ENCODE measurements around the gene HDAC4. TPM values are rescaled to one million over a fixed set of nuclear protein-coding genes. Genes with fewer than 3 reads are reported as not detected.
A peak's percentile ranks its signal among the peaks of the same experiment; 100 is the strongest.

HDAC4 gene
- total and polyA plus RNA-seq, 3 experiments from 2014 or later: 8.3 to 28.8 (median 24.0) TPM

DNA sequence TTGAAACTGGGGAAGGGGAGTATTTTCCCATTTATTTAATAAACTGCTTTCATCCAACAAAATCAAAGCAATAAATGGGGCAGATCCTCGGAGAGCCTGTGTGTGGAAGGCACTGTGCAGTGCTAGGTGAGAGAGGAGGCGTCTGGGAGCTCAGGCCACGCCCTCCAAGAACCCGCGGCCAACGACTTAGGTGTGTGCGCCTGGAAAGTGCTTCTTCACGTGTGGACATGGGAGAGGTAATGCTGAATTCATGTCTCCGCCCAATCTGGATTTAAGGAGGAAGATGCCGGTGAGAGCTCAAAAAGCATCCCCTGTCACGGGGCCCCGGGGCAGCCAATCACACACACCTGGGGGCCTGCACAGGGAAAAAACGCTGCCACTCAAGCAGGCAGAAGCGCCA is 77.4 kb downstream of the HDAC4 start:
- DNase-seq: no peak
- Histone ChIP-seq H3K9me3 (ENCODE audit: low read length) (no peaks in the 10 kb centered on the region), H3K4me3 (ENCODE audit: low read length) (no peak overlapping the region), H3K36me3 (ENCODE audit: insufficient read depth, low read length) (no peaks in the 10 kb centered on the region), H3K27me3 (ENCODE audit: insufficient read depth, low read length, poor library complexity, severe bottlenecking) (no peaks in the 10 kb centered on the region), H3K4me1 (ENCODE audit: insufficient read depth, low read length) (peaks cover 54% of the 10 kb centered on the region), H3K27ac (ENCODE audit: low read depth, low read length) (no peak overlapping the region)
- no peaks in the 10 kb centered on the region for H3K9me3 Mint-ChIP-seq
- H3K27ac Mint-ChIP-seq: peak overlapping the region in 6 of 8 donors; percentile 43 to 97 (median 94)
- H3K4me3 Mint-ChIP-seq: no peak overlapping the region
- H3K4me1 Mint-ChIP-seq: peaks cover 62 to 82% (median 79%) of the 10 kb centered on the region in 3 donors
- H3K36me3 Mint-ChIP-seq: peaks cover 0 to 8% (median 1%) of the 10 kb centered on the region in 3 donors
- H3K27me3 Mint-ChIP-seq: peaks cover 0 to 3% of the 10 kb centered on the region in 2 donors
- POLR2A ChIA-PET: no interaction called here
- CTCF ChIA-PET: no interaction called here

DNA sequence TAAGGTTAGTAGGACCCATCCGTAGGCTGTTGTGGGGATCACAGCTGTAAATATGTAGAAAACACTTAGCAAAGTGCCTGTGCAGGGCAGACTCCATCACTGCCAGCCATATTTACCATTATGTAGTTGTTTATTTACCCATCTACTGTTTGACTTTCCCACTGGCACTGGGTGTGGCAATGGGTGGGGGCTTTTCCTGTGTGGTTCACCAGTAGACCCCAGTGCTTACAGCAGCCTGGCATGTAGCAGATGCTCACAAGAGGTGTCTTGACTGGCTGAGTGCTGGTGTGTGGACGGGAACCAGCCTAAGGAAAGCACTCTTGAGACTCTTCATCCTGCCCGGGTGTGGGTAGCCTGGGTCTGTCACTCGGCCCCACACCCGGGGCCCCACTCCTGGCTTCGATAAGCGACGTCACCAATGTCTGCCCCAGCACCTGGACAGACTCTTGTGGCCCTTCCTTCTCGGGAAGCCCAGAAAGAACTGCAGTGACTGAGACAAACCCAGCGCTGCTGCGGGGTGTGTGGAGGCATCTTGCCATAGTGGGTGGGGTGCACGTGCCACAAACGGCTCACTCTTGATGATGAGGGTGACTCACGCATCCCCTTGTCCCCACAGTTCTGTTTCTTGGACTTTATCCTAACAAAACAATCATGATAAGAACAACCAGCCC is 78.3 kb downstream of the HDAC4 start:
- peak overlapping the region in 6 of 7 donors; percentile 38 to 70 (median 52) for H3K4me3 Mint-ChIP-seq
- peaks cover 60 to 79% (median 74%) of the 10 kb centered on the region in 3 donors for H3K4me1 Mint-ChIP-seq
- peak overlapping the region; percentile 27 for H3K27ac ChIP-seq (ENCODE audit: low read depth, low read length)
- DNase-seq: peak in 2 of 5 donors; percentile 16 to 38
- H3K27me3 ChIP-seq (ENCODE audit: insufficient read depth, low read length, poor library complexity, severe bottlenecking): no peaks in the 10 kb centered on the region
- peak overlapping the region; percentile 1 for H3K4me3 ChIP-seq (ENCODE audit: low read length)
- H3K4me1 ChIP-seq (ENCODE audit: insufficient read depth, low read length): peaks cover 48% of the 10 kb centered on the region
- peak overlapping the region; percentile 88 to 97 (median 94) for H3K27ac Mint-ChIP-seq
- H3K36me3 ChIP-seq (ENCODE audit: insufficient read depth, low read length): no peaks in the 10 kb centered on the region
- peaks cover 0 to 8% (median 1%) of the 10 kb centered on the region in 3 donors for H3K36me3 Mint-ChIP-seq
- POLR2A ChIA-PET: interaction anchor here (0.9 kb wide), 1 partner anchor 10 kb away, joined by 3 read pairs; no protein-coding TSS in a partner anchor
- no peaks in the 10 kb centered on the region for H3K9me3 Mint-ChIP-seq
- H3K9me3 ChIP-seq (ENCODE audit: low read length): no peaks in the 10 kb centered on the region
- H3K27me3 Mint-ChIP-seq: peaks cover 0 to 3% of the 10 kb centered on the region in 2 donors
- CTCF ChIA-PET: interaction anchor here (1.5 kb wide), 1 partner anchor 55 kb away, joined by 3 read pairs; no protein-coding TSS in a partner anchor

DNA sequence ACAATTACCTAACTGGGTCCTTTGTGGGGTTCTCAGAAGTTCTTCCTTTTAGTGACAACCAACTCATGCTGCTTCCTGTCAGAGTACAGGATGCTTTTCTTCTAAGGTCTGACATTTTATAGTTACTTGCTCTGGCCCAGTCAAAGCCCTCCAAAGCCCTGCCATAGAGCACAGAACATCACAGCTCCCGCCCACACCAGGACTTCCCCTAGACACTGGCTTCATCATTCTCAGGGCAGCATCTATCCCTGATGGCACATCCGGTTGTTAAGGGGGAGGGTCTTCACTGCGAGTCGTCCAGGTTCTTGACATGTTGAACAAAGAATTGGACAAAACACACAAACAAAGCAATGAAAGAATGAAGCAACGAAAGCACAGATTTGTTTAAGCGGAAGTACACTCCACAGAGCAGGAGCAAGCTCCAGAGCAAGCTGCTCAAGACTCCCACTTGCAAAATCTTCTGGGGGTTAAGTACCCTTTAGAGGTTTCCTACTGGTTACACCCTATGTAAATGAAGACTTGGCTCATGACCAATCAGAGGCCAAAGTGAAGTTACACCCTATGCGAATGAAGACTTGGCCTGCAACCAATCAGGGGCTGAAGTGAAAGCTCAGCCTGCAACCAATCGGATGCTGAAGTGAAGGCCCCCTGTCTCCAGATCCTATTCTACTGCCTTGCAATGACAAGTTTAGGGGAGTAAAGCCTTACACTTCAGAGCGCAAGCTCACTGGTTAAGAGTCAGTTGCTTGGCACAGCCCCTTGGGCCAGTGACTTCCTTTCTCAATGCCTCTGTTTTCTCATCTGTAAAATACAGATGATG is 79.0 kb downstream of the HDAC4 start:
- Mint-ChIP-seq H3K9me3 (no peaks in the 10 kb centered on the region), H3K27me3 (peaks cover 0 to 3% of the 10 kb centered on the region in 2 donors), H3K4me3 (peak overlapping the region in 6 of 7 donors; percentile 38 to 73 (median 62)), H3K27ac (peak overlapping the region; percentile 88 to 97 (median 94)), H3K4me1 (peaks cover 56 to 72% (median 71%) of the 10 kb centered on the region in 3 donors), H3K36me3 (peaks cover 0 to 8% (median 1%) of the 10 kb centered on the region in 3 donors)
- H3K9me3 ChIP-seq (ENCODE audit: low read length): no peaks in the 10 kb centered on the region
- peak overlapping the region; percentile 1 for H3K4me3 ChIP-seq (ENCODE audit: low read length)
- H3K27me3 ChIP-seq (ENCODE audit: insufficient read depth, low read length, poor library complexity, severe bottlenecking): no peaks in the 10 kb centered on the region
- no peaks in the 10 kb centered on the region for H3K36me3 ChIP-seq (ENCODE audit: insufficient read depth, low read length)
- H3K27ac ChIP-seq (ENCODE audit: low read depth, low read length): peak overlapping the region; percentile 5
- H3K4me1 ChIP-seq (ENCODE audit: insufficient read depth, low read length): peaks cover 41% of the 10 kb centered on the region
- DNase-seq: peak in 3 of 5 donors; percentile 50 to 71 (median 52)
- ChIA-PET POLR2A (interaction anchor here (0.6 to 0.9 kb wide), 5 partner anchors 10 to 150 kb away, joined by 3 to 10 read pairs (median 5); no protein-coding TSS in a partner anchor), CTCF (interaction anchor here (1.1 to 1.5 kb wide), 3 partner anchors 26 to 68 kb away, joined by 3 read pairs; no protein-coding TSS in a partner anchor)

DNA sequence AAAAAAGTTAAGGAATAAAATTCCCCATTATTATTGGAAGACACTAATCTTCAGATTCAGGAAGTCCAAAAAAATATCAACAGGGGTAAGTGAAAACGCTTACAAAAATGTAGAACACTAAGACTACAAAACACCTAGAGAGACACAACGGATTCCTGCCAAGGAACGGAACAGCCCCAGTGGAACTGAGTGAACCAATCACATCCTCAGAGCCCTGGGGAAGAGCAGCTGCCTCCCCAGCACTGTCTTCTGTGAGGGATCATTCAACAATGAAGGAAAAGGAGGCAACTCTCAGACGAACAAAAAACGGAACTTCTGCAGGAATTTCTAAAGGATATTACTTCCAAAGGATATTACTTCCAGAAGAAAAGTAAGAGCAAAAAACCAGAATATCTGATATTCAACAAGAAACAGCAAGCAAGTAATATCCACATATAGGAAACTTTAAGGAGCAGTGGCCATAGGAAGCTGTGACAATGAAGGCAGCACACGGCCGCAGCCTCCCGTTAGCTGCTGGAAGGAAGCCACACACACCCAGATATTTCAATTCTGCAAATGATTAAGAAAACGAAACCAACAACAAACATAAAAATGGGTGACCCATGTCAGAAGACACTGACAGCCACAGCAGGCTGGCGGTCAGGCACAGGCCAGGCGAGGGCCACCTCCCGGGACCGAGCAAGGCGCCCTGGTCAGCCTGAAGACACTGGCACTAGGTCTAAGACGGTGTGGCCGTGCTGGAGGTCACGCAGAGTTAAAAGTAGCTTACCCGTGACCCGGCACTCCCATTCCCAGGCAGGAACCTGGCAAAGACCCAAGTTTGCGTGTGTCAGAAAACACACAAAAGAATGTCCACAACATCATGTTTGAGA is 81.8 kb downstream of the HDAC4 start:
- CTCF ChIA-PET: no interaction called here

DNA sequence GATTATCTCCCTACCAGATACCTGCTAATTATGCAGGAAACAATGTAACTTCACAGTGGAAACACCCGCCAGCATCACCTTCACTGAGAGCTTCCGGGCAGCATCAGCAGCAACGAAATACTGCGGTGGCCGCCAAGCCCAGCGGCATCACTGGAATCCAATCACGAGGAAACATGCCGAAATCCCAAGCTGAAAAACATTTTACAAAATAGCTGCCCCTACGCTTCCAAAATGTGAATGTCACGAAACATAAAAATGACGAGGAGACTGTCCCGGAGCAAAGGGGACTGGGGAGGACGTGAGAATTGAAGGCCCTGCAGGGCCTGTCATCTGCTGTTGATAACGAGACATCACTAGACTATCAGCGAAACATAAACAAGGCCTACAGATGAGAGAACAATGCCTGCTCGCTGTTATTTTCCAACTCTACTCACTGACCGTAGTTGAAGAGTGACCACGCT is 82.6 kb downstream of the HDAC4 start:
- Mint-ChIP-seq H3K4me1 (peaks cover 61 to 69% (median 64%) of the 10 kb centered on the region in 3 donors), H3K9me3 (no peaks in the 10 kb centered on the region), H3K36me3 (peaks cover 0 to 9% (median 2%) of the 10 kb centered on the region in 3 donors), H3K27me3 (peaks cover 0 to 3% of the 10 kb centered on the region in 2 donors), H3K4me3 (peak overlapping the region in 1 of 7 donors; percentile 10), H3K27ac (peak overlapping the region in 2 of 8 donors; percentile 80 to 82)
- Histone ChIP-seq H3K27me3 (ENCODE audit: insufficient read depth, low read length, poor library complexity, severe bottlenecking) (no peaks in the 10 kb centered on the region), H3K36me3 (ENCODE audit: insufficient read depth, low read length) (no peaks in the 10 kb centered on the region), H3K4me3 (ENCODE audit: low read length) (no peak overlapping the region), H3K9me3 (ENCODE audit: low read length) (no peaks in the 10 kb centered on the region), H3K27ac (ENCODE audit: low read depth, low read length) (no peak overlapping the region), H3K4me1 (ENCODE audit: insufficient read depth, low read length) (peaks cover 32% of the 10 kb centered on the region)
- ChIA-PET CTCF (no interaction called here), POLR2A (no interaction called here)
- peak in 1 of 5 donors; percentile 17 for DNase-seq

More for the DNA sequence above, 81.8 kb downstream of the HDAC4 start:
- Histone ChIP-seq H3K9me3 (ENCODE audit: low read length) (no peaks in the 10 kb centered on the region), H3K27me3 (ENCODE audit: insufficient read depth, low read length, poor library complexity, severe bottlenecking) (no peaks in the 10 kb centered on the region), H3K36me3 (ENCODE audit: insufficient read depth, low read length) (no peaks in the 10 kb centered on the region), H3K4me1 (ENCODE audit: insufficient read depth, low read length) (peaks cover 36% of the 10 kb centered on the region), H3K27ac (ENCODE audit: low read depth, low read length) (peak overlapping the region; percentile 5), H3K4me3 (ENCODE audit: low read length) (peak overlapping the region; percentile 25)
- H3K4me3 Mint-ChIP-seq: peak overlapping the region; percentile 43 to 84 (median 72)
- H3K4me1 Mint-ChIP-seq: peaks cover 63 to 74% (median 71%) of the 10 kb centered on the region in 3 donors
- H3K36me3 Mint-ChIP-seq: peaks cover 0 to 9% (median 4%) of the 10 kb centered on the region in 3 donors
- peaks cover 0 to 3% of the 10 kb centered on the region in 2 donors for H3K27me3 Mint-ChIP-seq
- DNase-seq: peak in 1 of 5 donors; percentile 39
- peak overlapping the region; percentile 20 to 90 (median 84) for H3K27ac Mint-ChIP-seq
- no peaks in the 10 kb centered on the region for H3K9me3 Mint-ChIP-seq
- POLR2A ChIA-PET: no interaction called here

DNA sequence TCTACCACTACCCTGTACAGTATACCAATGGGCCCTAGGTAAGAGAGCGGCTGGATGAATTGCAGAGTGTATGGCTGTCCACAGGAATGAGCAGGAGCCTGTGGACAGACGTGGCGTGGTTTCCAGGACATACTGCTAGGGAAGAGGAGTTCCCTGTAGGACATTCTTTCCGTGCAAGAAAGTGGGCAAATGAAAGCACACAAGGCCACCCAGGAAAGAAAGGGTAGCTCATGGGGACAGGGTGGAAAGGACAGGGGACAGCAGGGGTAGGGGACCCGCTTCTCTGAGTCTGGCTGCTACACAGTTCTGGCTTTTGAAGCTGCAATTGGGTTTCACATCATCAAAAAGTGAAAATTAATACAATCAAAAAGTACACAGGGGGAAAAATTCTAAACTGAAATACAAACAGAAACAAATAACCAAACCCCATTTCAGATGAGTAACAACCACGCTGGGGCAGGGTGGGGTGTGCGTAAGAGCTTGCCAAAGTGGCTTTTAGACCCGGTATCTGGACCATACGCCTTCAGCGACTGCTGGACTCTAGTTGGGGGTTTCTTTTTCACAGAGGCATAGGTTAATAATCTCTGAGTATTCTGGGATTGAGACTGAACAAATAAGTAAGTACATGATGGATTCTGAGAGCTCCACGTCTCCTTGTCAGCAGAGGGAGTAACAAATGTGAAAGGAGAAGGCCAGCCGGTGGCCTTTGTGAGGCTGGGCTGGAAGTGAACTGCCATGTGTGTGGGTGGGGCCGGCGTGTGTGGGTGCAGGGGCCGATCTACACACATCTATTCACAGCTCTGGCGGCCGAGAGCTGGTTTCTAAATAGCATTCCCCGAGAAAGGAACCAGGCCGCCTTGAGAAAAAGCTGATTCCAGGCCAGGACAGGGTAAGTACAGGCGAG is 84.0 kb downstream of the HDAC4 start:
- H3K27ac Mint-ChIP-seq: peak overlapping the region in 6 of 8 donors; percentile 34 to 67 (median 57)
- Histone ChIP-seq H3K36me3 (ENCODE audit: insufficient read depth, low read length) (no peaks in the 10 kb centered on the region), H3K9me3 (ENCODE audit: low read length) (no peaks in the 10 kb centered on the region), H3K4me3 (ENCODE audit: low read length) (no peak overlapping the region), H3K27me3 (ENCODE audit: insufficient read depth, low read length, poor library complexity, severe bottlenecking) (no peaks in the 10 kb centered on the region), H3K27ac (ENCODE audit: low read depth, low read length) (no peak overlapping the region), H3K4me1 (ENCODE audit: insufficient read depth, low read length) (peaks cover 19% of the 10 kb centered on the region)
- peaks cover 0 to 9% (median 0%) of the 10 kb centered on the region in 3 donors for H3K36me3 Mint-ChIP-seq
- DNase-seq: peak in 1 of 5 donors; percentile 10
- peaks cover 47 to 55% (median 51%) of the 10 kb centered on the region in 3 donors for H3K4me1 Mint-ChIP-seq
- POLR2A ChIA-PET: no interaction called here
- peaks cover 0 to 3% of the 10 kb centered on the region in 2 donors for H3K27me3 Mint-ChIP-seq
- CTCF ChIA-PET: no interaction called here
- H3K9me3 Mint-ChIP-seq: no peaks in the 10 kb centered on the region
- H3K4me3 Mint-ChIP-seq: no peak overlapping the region
